ENCODE measurements around the gene ZNF860. TPM values are rescaled to one million over a fixed set of nuclear protein-coding genes. Genes with fewer than 3 reads are reported as not detected.

The ZNF860 gene
- total RNA-seq, 2 experiments from 2014 or later = 0.13 TPM

DNA sequence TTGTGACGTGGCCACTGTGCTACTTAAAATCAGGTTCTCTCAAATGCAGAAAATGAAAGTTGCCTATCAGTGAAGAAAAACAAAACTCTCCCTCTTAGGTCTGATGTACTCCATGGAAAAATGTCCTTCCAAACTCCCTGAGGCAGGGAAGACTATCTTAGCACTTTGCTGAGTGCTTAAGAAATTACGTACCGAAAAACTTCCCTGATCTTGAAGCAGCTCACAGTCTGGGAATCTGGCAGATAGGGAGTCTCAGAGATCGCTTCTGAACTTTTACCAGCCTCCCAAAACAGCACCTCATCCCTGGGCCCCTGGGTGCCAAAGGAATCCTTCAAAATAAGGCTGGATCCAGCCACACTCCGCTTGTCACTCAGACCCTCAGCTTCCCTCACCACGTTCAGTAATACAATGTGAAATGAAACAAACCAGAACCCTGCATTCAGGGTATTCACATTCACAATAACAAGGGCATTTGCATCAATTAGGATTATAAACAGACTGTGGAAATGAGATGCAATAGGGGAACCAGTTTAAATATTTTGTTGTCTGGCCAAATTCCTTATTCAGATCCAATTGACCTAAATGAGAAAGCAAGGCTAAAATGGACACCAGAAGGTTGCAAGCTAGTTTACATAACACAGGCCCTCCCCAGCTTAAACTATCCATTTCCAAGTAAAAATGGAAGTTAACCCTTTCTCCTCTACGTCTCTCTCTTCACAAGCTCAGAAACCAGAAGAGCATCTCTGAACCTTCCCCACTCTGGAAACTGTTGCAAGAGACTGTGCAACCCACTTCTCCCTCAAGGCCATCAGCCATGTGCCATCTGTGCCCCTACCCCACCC lies 21.4 kb upstream of the ZNF860 start:
- ChIA-PET CTCF (interaction anchor here (0.7 kb wide), 1 partner anchor 551 kb away, joined by 3 read pairs; no protein-coding TSS in a partner anchor), POLR2A (no interaction called here)

DNA sequence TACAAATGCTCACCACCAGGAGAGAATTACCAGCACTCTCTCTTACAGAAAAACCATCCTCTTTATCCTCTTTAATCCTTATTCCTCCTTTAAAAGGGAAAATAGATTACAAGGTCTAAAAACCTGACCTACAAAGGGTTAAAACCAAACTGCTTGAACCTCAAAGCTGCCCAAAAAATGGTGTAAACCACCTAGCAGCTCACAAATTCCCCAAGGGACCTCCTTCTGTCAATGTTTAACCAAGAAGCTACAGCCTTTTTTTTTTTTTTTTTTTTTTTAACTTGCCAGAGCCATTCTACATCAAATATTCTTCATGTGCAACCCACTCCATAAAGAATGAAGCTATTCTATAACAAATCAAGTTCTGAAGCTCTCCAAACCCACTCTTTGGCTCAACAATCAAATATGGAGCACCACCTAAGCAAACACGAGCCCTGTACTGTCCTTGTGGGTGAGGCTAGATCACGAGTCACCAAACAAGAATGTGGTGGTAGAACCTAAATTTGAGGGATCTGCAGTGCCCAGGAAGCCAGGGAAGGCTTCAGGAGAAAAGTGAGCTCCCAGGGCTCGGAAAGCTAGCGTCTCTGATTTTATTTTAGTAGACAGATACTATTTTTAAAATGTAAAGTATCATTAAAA lies 20.6 kb upstream of the ZNF860 start:
- ChIA-PET POLR2A (no interaction called here), CTCF (interaction anchor here (0.7 kb wide), 1 partner anchor 550 kb away, joined by 3 read pairs; no protein-coding TSS in a partner anchor)

DNA sequence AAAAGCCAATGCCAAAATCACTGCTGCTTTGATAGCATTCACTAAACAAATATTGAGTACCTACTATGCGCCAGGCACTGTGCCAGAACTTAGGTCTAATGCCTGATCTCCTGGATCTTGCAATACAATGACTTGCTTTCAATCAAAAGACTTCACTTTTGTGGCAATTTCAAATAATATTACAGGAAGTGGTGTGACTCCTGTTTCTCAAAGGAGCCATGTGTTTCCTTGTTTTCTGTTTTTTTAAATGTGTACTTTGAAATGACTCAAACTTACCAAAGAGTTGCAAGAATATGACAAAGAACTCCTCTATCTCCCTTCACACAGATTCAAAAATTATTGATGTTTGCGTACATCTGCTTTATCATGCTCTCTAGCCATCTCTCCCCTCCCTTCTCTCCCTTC lies 18.7 kb upstream of the ZNF860 start:
- ChIA-PET POLR2A (no interaction called here), CTCF (no interaction called here)

DNA sequence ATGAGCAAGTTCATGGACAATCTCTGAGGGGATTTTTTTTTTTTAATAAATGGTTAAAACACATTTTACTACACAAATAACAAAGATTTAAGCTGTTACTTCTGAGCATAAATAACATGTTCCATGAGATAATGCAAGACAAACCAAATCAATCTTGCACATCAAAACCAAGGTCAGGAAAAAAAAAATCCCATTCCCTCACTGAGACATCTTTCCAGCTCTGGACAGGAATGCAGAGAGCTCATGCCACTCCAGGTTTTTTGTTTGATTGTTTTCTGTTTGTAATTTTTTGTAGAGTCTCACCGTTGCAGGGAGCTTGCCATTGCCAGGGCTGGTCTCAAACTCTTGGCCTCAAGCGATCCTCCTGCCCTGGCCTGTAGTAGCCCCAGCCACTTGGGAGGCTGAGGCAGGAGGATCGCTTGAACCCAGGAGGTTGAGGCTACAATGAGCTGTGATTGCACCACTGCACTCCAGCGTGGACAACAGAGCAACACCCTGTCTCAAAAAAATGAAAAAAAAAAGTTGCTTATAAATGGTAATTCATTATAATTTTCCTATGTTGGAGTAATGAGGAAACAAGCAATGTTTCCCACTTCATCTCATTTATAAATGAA lies 14.5 kb upstream of the ZNF860 start:
- POLR2A ChIA-PET = interaction anchor here (0.7 kb wide), 1 partner anchor 99 kb away, joined by 4 read pairs; no protein-coding TSS in a partner anchor

DNA sequence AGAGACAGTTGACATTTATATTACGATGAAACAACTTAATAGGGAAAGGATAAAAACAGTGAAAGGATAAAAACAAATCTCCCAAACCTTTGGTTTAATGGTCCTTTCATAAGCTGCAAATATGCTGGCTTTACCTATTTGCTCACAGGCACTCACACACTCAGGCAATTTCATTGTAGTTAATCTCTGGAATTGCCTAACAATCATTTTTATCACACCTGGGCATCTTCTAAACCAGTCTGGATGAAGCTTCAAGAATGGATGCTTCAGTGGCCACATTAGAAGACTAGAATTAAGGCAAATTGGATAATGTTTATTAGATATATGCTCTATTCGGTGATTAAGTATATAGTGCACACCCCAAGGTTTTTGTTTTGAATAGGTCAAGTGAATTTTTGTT lies 14.0 kb upstream of the ZNF860 start:
- ChIA-PET POLR2A (no interaction called here), CTCF (interaction anchor here (0.7 kb wide), 1 partner anchor 25 kb away, joined by 3 read pairs; no protein-coding TSS in a partner anchor)

More for the DNA sequence above, 14.5 kb upstream of the ZNF860 start:
- CTCF ChIA-PET = interaction anchor here (0.7 kb wide), 1 partner anchor 25 kb away, joined by 3 read pairs; no protein-coding TSS in a partner anchor

DNA sequence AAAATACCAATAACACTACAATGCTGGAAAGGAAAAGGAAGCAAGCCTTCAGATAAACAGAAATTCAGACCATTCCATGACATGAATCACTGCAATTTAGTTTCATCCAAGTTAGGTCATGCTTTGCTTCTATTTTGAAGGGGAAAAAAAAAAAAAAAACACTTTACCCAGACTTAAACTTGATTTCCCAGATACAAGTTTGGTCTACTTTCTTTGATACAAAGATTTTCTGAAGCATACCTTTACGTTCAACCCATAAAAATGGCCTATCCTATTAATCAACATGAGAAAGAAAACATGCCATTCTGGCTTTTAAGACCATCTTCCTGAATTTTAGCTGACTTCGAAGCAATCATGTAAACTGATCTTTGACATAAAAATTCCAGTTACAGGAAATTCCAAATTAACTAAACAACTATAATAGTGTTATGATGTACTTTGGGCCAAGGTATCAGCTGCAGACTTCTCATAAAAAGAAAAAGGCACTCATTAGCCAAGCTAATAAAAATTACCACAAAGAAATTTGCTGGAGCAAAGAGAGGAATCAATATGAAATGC lies 13.1 kb upstream of the ZNF860 start:
- POLR2A ChIA-PET = no interaction called here
- CTCF ChIA-PET = no interaction called here

DNA sequence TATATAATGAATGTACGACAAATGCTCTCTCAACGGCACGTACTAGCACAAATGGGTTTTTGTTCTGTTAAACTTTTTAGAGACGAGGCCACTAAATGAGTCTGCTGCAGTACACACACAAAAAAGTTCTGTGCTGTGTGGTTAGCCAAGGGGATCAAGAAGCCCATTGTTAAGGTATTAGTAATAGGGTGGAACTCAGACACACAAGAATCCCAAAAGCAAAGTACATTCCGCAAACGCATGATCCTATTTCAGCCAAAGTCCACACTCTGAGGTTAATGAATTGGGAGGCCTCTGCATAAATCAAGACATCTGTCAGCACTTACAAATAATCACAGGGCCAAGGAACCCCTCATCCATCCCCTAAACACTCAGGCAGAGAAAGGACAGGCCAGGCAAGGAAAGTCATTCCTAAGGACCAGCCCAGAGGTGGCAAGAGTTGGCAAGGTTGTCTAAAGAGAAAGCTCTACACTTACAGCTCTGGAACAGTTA lies 12.6 kb upstream of the ZNF860 start:
- CTCF ChIA-PET = no interaction called here
- POLR2A ChIA-PET = no interaction called here

DNA sequence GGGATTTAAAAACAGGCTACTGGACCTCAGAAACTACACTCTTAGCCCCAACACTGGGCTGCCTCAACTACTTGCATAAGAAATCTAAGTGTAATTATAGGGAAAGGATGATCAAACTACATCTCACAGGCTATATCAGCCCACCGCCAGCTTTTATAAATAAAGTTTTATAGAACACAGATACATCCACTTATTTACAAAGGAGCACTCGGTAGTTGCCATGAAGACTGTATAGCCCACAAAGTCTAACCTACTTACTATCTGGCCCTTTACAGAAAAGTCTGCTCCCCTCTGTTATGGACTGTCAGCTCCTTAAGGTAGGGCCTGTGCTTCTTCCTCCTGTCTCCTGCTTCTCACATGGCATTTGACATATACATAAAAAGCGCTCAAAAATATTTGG lies 9.9 kb upstream of the ZNF860 start:
- ChIA-PET CTCF (no interaction called here), POLR2A (no interaction called here)

DNA sequence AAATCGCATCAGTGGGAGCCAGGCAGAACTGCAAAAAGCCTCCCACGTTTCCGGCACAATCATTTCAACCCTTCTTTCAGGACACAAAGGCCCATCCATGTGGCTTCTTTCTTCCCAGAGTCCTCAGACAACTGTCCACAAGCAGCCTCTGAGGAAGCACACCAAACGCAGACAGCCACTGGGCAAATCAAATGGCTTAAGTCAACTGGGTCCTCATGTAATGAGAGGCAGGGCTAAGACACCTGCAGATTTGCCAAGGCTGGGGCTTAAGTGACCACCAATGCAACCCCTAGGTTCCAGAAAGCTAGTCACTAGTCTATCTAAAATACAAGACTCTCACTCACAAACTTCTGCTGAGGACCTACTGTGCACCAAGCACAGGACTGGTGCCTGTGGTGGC lies 8.5 kb upstream of the ZNF860 start:
- POLR2A ChIA-PET = no interaction called here
- CTCF ChIA-PET = no interaction called here

DNA sequence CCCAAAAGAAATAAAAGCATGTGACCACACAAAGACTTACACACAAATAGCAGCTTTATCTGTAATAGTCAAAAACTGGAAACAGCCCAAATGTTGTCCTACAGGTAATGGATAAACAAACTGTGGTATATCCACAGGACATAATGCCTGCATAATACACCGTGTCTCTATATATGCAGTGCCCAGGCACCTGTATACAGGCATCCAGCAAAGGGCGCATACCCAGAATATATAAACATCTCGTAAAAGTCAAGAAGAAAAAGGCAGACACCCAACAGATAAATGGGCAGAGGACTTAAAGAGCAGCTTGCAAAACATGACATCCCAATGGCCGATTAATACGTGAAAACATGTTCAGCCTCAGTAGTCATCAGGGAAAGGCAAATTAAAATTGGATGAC lies 7.7 kb upstream of the ZNF860 start:
- ChIA-PET POLR2A (no interaction called here), CTCF (no interaction called here)

DNA sequence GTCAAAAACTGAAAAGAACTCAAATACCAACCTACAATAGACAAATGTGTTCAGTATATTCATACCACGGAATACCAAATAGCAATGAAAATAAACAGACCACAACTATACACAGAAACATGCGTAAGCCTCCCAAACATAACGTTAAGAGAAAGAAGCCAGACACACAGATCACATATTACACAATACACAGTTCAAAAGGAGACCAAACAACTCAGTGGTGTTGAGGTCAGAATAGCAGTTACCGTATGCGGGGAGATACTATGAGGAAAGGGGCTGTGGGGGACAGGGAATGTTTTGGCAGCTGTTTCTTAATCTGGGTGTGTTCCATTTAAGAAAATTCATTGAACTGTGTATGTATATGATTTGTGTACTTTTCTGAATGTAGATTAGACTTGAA lies 7.1 kb upstream of the ZNF860 start:
- CTCF ChIA-PET = no interaction called here
- POLR2A ChIA-PET = no interaction called here

DNA sequence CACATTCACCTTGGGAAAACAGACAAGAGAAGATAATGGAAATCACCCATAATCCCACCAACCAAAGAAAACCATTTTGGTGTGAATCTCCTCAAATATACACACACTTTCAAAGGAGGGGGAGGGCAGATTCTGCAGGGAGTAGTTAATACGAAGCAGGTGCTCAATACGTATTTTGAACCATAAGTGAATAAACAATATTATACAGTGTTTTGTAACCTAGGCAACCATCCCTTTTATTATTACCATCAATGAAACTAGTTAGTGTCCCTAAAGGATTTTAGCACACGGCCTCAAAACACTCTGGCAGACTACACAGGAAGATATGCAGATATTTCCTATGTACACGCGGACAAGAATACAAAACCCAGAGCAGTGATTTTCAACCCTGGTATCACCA lies 6.6 kb upstream of the ZNF860 start:
- ChIA-PET CTCF (no interaction called here), POLR2A (no interaction called here)

DNA sequence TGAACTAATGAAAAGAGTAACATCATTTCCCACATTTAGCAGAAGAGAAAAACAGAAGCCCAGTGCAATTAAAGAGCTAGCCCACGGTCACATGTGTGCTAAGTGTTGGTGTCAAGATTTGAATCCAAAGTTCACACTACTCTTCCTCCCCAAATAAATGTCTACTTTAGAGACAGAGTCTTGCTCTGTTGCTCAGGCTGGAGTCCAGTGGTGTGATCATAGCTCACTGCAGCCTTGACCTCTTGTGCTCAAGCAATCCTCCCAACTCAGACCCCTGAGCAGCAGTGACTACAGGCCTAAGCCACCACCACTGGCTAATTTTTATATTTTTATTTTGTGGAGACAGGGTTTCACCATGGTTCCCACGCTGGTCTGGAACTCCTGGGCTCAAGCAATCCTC lies 5.2 kb upstream of the ZNF860 start:
- CTCF ChIA-PET = no interaction called here
- POLR2A ChIA-PET = no interaction called here

DNA sequence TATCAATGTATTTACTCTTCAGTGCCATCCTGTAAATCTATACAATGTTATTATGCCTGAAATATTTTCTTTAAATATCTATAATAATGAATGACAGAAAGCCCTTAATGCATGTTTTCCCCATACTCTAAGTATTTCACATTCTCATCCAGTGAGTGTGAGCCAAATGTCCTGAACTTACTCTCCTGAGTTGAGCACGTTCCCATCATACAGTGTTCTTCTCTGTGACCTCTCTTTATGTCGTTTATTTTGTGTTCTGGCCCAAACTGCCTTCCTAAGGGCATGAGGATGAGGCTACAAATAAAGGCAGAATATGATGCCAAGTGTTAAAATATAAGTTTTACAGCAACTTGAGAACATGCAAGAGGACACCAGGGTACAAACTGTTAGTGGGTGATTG lies 3.8 kb upstream of the ZNF860 start:
- CTCF ChIA-PET = no interaction called here

DNA sequence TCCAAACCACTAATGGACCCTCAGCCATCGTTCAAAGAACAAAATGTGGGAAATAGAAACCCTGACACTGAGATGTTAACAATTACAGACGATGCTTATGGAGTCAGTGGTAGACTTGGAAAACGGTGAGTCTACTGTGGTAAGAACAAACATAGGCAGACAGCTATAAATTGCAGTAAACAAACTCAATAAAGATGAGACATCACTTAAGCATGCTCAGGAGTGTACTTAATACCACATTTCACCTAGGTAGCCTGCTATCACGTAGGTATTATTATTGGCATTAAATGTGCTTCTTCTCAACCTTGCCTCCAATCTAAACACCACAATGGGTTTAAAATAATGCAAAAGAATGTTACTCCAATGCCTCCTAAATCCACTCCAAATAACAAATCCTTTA lies 3.0 kb upstream of the ZNF860 start:
- CTCF ChIA-PET = no interaction called here
- POLR2A ChIA-PET = no interaction called here

More for the DNA sequence above, 3.8 kb upstream of the ZNF860 start:
- POLR2A ChIA-PET = no interaction called here

DNA sequence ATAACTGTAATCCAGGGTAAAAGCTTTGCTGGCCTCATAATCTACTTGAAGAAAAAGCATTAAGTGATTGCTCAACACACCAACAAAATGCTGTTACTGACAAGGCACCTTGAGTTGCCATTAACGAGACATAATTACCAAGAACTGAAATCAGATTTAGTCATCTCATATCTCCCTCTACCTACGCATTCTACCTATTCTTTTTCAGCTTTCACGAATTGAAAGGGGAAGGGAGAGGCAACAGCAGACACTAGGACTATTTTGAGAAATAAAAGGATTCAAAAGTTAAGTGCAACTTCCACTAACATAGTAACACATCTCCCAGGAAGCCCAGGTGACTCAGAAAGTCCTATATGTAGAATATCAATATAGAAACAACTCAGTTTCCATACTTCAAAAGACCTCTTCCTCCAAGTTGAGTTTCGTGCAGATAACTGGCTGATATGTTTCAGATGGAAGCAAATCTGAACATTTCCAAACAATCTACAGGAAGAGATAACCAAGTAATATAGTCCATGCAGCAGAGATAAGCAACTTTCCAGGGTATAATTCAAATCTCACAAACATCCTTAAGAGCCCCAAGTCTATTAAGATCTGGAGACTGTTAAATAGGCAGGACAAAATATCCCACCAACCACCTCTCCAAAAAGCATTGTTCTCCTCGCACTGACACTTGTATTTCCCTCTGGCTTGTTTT lies 2.4 kb upstream of the ZNF860 start:
- ChIA-PET CTCF (no interaction called here), POLR2A (no interaction called here)

DNA sequence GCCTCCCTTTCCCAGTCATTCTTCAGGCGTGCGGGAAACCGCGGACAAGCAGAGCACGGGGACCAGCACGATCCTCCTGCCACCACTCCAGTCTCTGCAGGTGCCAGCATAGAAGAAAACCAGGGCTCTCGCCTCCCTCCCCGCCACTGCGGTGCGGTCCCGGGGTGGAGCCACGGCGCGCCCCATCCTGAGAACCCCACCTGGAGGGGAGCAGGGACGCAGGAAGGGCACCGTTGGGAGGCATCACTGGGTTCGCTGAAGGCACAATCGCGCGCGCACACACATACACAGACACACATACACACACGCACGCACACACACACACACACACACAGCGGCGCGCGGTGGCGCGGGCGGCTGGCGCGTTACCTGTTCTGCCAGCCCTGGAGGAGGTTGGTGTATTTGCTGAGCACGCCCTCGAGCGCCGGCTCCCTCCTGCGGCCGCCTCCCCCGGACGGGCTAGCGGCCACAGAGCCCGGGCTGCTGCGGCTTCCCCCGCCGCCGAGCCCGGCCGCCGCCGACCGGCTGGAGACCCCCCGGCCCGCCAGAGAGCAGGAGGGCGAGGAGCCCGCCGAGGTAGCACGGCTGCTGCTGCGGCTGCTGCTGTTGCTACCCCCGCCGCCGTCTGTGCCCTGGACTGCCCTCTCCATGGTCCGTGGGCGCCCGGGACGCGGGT lies 882 bp upstream of the ZNF860 start:
- CTCF ChIA-PET = no interaction called here
- POLR2A ChIA-PET = no interaction called here

DNA sequence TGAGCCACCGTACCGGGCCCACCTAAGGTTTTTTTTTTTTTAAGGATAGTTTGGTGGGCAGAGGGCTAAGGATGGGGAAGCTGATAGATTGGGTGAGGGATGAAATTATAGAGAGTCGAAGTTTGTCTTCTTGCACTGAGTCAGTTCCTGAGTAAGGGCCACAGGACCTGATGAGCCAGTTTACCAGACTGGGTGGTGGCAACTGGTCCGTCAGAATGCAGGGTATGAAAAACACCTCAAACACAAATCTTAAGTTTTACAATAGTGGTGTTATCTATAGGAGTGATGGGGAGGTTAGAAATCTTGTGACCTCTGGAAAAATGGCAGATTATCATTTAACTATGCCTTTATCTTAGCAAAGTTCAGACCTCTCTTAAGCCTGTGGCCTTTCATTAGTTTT lies 2.8 kb downstream of the ZNF860 start:
- ChIA-PET CTCF (no interaction called here), POLR2A (no interaction called here)

DNA sequence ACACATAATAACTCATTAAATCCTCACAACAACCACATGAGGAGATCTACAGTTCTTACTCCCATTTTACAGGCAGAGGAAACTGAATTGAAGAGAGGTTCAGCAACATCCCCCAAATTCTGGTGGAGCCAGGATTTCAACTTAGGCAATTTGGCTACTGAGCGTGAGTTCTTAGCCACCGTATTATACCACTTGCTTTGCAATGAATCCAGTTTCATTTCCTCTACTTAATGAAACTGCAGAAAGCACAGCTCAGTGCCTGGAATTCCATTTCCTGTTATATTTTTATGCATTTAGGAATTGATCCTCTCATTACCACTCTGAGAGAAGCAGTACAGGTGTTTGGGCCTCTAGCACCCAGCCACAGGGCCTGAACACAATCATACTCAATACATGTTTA lies 4.3 kb downstream of the ZNF860 start:
- CTCF ChIA-PET = no interaction called here
- POLR2A ChIA-PET = no interaction called here

DNA sequence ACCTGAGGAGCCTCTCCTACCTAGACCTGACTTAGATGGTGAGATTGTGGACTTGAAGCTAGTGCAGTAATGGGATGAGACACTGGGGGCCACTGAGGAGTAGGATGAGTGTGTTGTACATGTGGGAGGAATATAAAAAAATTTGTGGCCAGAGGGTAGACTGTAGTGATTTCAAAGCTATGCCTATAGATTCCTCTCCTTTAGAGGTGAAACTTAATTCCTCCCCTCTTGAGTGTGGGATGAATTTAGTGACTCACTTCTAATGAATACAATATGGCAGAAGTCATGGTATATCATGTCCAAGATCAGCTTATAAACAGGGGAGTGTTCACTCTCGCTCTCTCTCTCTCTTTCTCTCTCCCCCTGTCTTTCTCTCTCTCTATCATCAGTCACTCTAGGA lies 6.7 kb downstream of the ZNF860 start:
- POLR2A ChIA-PET = no interaction called here
- CTCF ChIA-PET = no interaction called here

Measured in activated CD8-positive, alpha-beta memory T cell treated with anti-CD3 and anti-CD28 coated beads for 36 hours (primary cell).